Activated naive CD8-positive, alpha-beta T cell treated with anti-CD3 and anti-CD28 coated beads for 36 hours (primary cell): ENCODE measurements around the gene ASF1A. TPM values are rescaled to one million over a fixed set of nuclear protein-coding genes. Genes with fewer than 3 reads are reported as not detected.

Experiments
- DNase-seq: peaks from one replicate; pipeline ENCODE4 v3.0.0; 2021
- H3K27ac Mint-ChIP-seq: one replicate; pipeline ENCODE4 v1.8.0; 2022; ENCODE audit warnings: mild to moderate bottlenecking, moderate library complexity, mixed read lengths
- H3K27me3 Mint-ChIP-seq: one replicate; pipeline ENCODE4 v1.8.0; 2022; ENCODE audit warnings: mild to moderate bottlenecking, mixed read lengths
- H3K36me3 Mint-ChIP-seq: one replicate; pipeline ENCODE4 v1.8.0; 2021; ENCODE audit warnings: mild to moderate bottlenecking, mixed read lengths
- H3K4me1 Mint-ChIP-seq: one replicate; pipeline ENCODE4 v1.8.0; 2021; ENCODE audit warnings: mixed read lengths
- H3K4me3 Mint-ChIP-seq: one replicate; pipeline ENCODE4 v1.8.0; 2022; ENCODE audit warnings: mild to moderate bottlenecking, moderate library complexity, mixed read lengths
- H3K9me3 Mint-ChIP-seq: one replicate; pipeline ENCODE4 v1.8.0; 2022; ENCODE audit warnings: mixed read lengths
- total RNA-seq, 2 experiments: library from RNA; stranded (reverse); gene quantifications; one replicate each; pipeline ENCODE4 v1.2.3, GENCODE V29; 2021

The ASF1A gene
- total RNA-seq, 2 experiments from 2014 or later, result 39.9 to 42.7 TPM

GRCh38 chr6:118952683-118953082, 58.7 kb downstream of the ASF1A start:
- no peak overlapping the region for H3K27ac Mint-ChIP-seq
- H3K9me3 Mint-ChIP-seq, result peaks cover 10% of the 10 kb centered on the region
- H3K4me3 Mint-ChIP-seq, result no peak overlapping the region
- H3K36me3 Mint-ChIP-seq, result no peaks in the 10 kb centered on the region
- DNase-seq, result no peak
- no peaks in the 10 kb centered on the region for H3K4me1 Mint-ChIP-seq
- H3K27me3 Mint-ChIP-seq, result no peaks in the 10 kb centered on the region

GRCh38 chr6:118953391-118953790, 59.4 kb downstream of the ASF1A start:
- no peaks in the 10 kb centered on the region for H3K27me3 Mint-ChIP-seq
- peaks cover 4% of the 10 kb centered on the region for H3K4me1 Mint-ChIP-seq
- H3K9me3 Mint-ChIP-seq, result peaks cover 10% of the 10 kb centered on the region
- no peaks in the 10 kb centered on the region for H3K36me3 Mint-ChIP-seq
- H3K27ac Mint-ChIP-seq, result no peak overlapping the region
- no peak overlapping the region for H3K4me3 Mint-ChIP-seq
- DNase-seq, result no peak

Other genes with a start within 250 kb of the ASF1A start
- gene CEP85L, start 242.6 kb upstream of the ASF1A start, total RNA-seq, result 10 to 100 TPM; 34.7 to 41.9 TPM
- gene MCM9, start 41.0 kb downstream of the ASF1A start, total RNA-seq, result 10 to 100 TPM; 20.0 to 20.3 TPM
- 1 to 10 TPM; 2.7 to 3.7 TPM for gene FAM184A, start 184.5 kb downstream of the ASF1A start, total RNA-seq